OCI-LY3 (cell line): Measurements from ENCODE around the gene GAB1.

Experiments used
- H2AFZ ChIP-seq: fragments of 200-600, 300-600 bp; shearing (Covaris generic); 2 replicates; pipeline ENCODE4 v1.6.0; 2014; ENCODE audit warnings: antibody characterized with exemption, low read depth, low read length
- H3K27ac ChIP-seq: fragments of 200-600, 300-600 bp; sonication (generic); 2 replicates; pipeline ENCODE4 v1.5.1; 2014; ENCODE audit warnings: mild to moderate bottlenecking, low read length, moderate library complexity, mixed read lengths
- H3K27me3 ChIP-seq: fragments of 200-600, 300-600 bp; sonication (generic); 2 replicates; pipeline ENCODE4 v1.6.1; 2014; ENCODE audit warnings: low read depth, low read length, mixed read lengths
- H3K36me3 ChIP-seq: fragments of 200-600, 300-600 bp; sonication (generic); replicated peaks from 2 replicates; pipeline ENCODE3; 2014; ENCODE audit warnings: low read depth, low read length, mixed read lengths
- H3K4me1 ChIP-seq: fragments of 300-600, 200-600 bp; sonication (generic); 2 replicates; pipeline ENCODE4 v1.6.1; 2014; ENCODE audit warnings: low read length, mixed read lengths
- H3K4me2 ChIP-seq: fragments of 200-600, 300-600 bp; sonication (generic); 2 replicates; pipeline ENCODE4 v1.6.1; 2014; ENCODE audit warnings: low read length, mixed read lengths
- H3K4me3 ChIP-seq: fragments of 300-600, 200-600 bp; sonication (generic); 2 replicates; pipeline ENCODE4 v1.5.1; 2014; ENCODE audit warnings: antibody characterized with exemption, mild to moderate bottlenecking, low read length, moderate library complexity
- H3K79me2 ChIP-seq: fragments of 300-600, 200-600 bp; shearing (Covaris generic); 2 replicates; pipeline ENCODE4 v1.6.1; 2014; ENCODE audit warnings: mild to moderate bottlenecking, low read length, mixed read lengths
- H3K9ac ChIP-seq: fragments of 300-600, 200-600 bp; shearing (Covaris generic); 2 replicates; pipeline ENCODE4 v1.6.0; 2014; ENCODE audit warnings: mild to moderate bottlenecking, low read length, moderate library complexity
- H3K9me3 ChIP-seq: fragments of 200-600, 300-600 bp; shearing (Covaris generic); 2 replicates; pipeline ENCODE4 v1.6.1; 2014; ENCODE audit warnings: low read length, mixed read lengths; ENCODE audit not compliant: insufficient read depth
- H4K20me1 ChIP-seq: fragments of 200-600, 300-600 bp; sonication (generic); 2 replicates; pipeline ENCODE4 v1.6.1; 2016; ENCODE audit warnings: low read length, mixed read lengths; ENCODE audit not compliant: insufficient read depth
- CTCF ChIP-seq: fragments of 200-600, 300-600 bp; sonication (generic); IDR thresholded peaks from 2 replicates; pipeline ENCODE4 v1.5.1; 2014; ENCODE audit warnings: antibody characterized with exemption, low read length, low read depth
- EZH2phosphoT487 ChIP-seq: fragments of 200-600 bp; shearing (Covaris generic); IDR thresholded peaks from 2 replicates; pipeline ENCODE4 v1.6.1; 2018; ENCODE audit warnings: antibody characterized with exemption, mixed run types, low read depth

The GAB1 gene

GRCh38 chr4:143369552-143369951 is 32.9 kb downstream of the GAB1 start:
- Histone ChIP-seq H3K79me2 (peaks cover 85% of the 10 kb centered on the region), H3K27ac (no peak overlapping the region), H3K9me3 (0 out of 2 replicates have a peak, but pooled peaks cover under 1% of the 10 kb centered on the region), H3K9ac (no peak overlapping the region), H3K4me1 (peaks cover 56% of the 10 kb centered on the region), H3K36me3 (peaks cover 16% of the 10 kb centered on the region), H2AFZ (no peak overlapping the region), H3K4me2 (no peak overlapping the region), H3K4me3 (no peak overlapping the region), H4K20me1 (no peaks in the 10 kb centered on the region), H3K27me3 (no peaks in the 10 kb centered on the region)
- TF ChIP-seq EZH2phosphoT487 (no peak), CTCF (no peak)

- H3K9me3 ChIP-seq = no peaks in the 10 kb centered on the region
- peak overlapping the region; percentile 21 for H3K4me3 ChIP-seq
- peaks cover 89% of the 10 kb centered on the region for H3K79me2 ChIP-seq
- peak overlapping the region; percentile 16; the same call in 1 of the 2 replicates for H3K9ac ChIP-seq
- no peak for TF ChIP-seq EZH2phosphoT487
- no peak for TF ChIP-seq CTCF
- H3K4me1 ChIP-seq = peaks cover 58% of the 10 kb centered on the region
- peak overlapping the region; percentile 69 for H3K27ac ChIP-seq
- H2AFZ ChIP-seq = no peak overlapping the region
- H3K36me3 ChIP-seq = peaks cover 11% of the 10 kb centered on the region
- H3K4me2 ChIP-seq = peak overlapping the region; percentile 54
- H4K20me1 ChIP-seq = no peaks in the 10 kb centered on the region
- H3K27me3 ChIP-seq = no peaks in the 10 kb centered on the region
These were observed 35.6 kb downstream of the GAB1 start for GRCh38 chr4:143372093-143372915.

- H2AFZ ChIP-seq = no peak overlapping the region
- H3K79me2 ChIP-seq = peaks cover 78% of the 10 kb centered on the region
- H3K27me3 ChIP-seq = no peaks in the 10 kb centered on the region
- H3K4me2 ChIP-seq = peak overlapping the region; percentile 83
- no peak overlapping the region for H3K4me3 ChIP-seq
- H3K9ac ChIP-seq = peak overlapping the region; percentile 84; the same call in 1 of the 2 replicates
- TF ChIP-seq EZH2phosphoT487 (no peak), CTCF (no peak)
- no peaks in the 10 kb centered on the region for H3K9me3 ChIP-seq
- peaks cover 11% of the 10 kb centered on the region for H3K36me3 ChIP-seq
- H3K4me1 ChIP-seq = peaks cover 74% of the 10 kb centered on the region
- H3K27ac ChIP-seq = peak overlapping the region; percentile 91
- no peaks in the 10 kb centered on the region for H4K20me1 ChIP-seq
These were observed 37.6 kb downstream of the GAB1 start for GRCh38 chr4:143374255-143374654.

- Histone ChIP-seq H2AFZ (no peak overlapping the region), H3K36me3 (peaks cover 6% of the 10 kb centered on the region), H3K4me3 (no peak overlapping the region), H3K79me2 (peaks cover 78% of the 10 kb centered on the region), H3K27ac (peak overlapping the region; percentile 91), H3K4me2 (peak overlapping the region; percentile 83), H3K9me3 (no peaks in the 10 kb centered on the region), H3K27me3 (no peaks in the 10 kb centered on the region), H3K9ac (peak overlapping the region; percentile 84), H3K4me1 (peaks cover 79% of the 10 kb centered on the region), H4K20me1 (no peaks in the 10 kb centered on the region)
- TF ChIP-seq EZH2phosphoT487 (no peak), CTCF (no peak)
These were observed 38.1 kb downstream of the GAB1 start for GRCh38 chr4:143374771-143375170.
